HG03039 (cell line): ENCODE measurements around the gene TMEM101.
A peak's percentile ranks its signal among the peaks of the same experiment; 100 is the strongest.
"Not testable (repeated sequence)": the region's sequence is repeated elsewhere in the genome, so short reads cannot be mapped to it uniquely, and the experiment has no call there.

Experiments used
- ATAC-seq: cut with Tn5 transposase; IDR thresholded peaks from one replicate; pipeline ENCODE4 v1.9.1; 2021; ENCODE audit warnings: mild to moderate bottlenecking, moderate library complexity; ENCODE audit not compliant: unreplicated experiment

TMEM101 gene

GRCh38 chr17:44024853-44025252, 10.1 kb upstream of the TMEM101 start:
- ATAC-seq = no peak

DNA sequence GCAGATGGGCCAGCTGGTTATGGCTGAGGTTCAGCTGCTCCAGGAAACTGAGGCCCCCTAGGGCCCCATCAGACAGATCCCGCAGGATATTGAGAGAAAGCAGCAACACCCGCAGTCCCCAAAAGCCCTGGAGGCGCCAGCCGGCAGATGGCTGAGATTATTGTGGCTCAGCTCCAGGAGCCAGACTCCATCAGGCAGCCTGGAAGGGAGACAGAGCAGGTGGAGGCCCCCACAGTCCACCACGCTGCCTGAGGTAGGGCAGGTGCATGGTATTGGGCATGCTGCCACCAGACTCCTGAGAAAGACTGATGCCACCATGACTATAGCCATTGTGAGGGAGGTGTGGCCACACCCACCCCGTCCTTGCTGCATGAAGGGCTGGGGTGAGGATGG, 9.5 kb upstream of the TMEM101 start:
- no peak for ATAC-seq

DNA sequence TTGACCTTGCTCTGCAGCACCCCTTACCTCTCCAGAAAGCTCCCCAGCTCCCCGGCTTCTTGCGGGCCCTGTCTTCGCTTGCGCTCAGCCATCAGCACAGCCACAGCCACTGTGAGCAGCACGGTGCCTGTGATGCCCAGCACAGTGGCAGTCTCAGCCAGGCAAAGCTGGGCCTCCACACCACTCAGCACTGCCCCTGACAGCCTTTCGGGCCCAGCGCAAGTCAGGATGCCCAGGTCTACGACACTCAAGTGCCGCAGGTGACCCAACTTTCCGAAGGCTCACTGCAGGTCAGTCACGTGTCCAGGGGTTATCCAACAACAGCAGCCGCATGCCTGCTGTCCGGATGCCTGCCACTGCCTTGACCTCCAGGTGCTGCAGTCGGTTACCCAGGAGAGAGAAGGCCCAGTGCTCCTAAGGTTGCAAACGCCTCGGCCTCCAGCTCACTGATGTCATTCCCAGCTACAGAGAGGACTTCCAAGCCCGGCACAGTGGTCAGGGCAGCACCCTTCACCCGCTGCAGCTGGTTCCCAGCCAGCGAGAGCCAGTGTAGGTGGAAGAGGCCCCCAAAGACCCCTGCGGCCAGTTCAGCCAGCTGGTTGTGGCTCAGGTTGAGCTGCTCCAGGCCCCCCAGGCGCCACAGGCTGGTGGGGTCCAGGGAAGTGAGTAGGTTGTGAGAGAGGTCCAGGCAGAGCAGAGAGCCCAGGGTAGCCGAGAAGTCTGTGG, 8.9 kb upstream of the TMEM101 start:
- ATAC-seq = no peak

GRCh38 chr17:44022246-44022645, 7.5 kb upstream of the TMEM101 start:
- no peak for ATAC-seq

GRCh38 chr17:44021227-44021626, 6.5 kb upstream of the TMEM101 start:
- not testable (repeated sequence) for ATAC-seq

GRCh38 chr17:44014133-44014436, 678 bp downstream of the TMEM101 start:
- ATAC-seq = no peak

GRCh38 chr17:44012874-44013273, 1.9 kb downstream of the TMEM101 start:
- no peak for ATAC-seq

GRCh38 chr17:44012391-44012790, 2.4 kb downstream of the TMEM101 start:
- ATAC-seq = no peak

DNA sequence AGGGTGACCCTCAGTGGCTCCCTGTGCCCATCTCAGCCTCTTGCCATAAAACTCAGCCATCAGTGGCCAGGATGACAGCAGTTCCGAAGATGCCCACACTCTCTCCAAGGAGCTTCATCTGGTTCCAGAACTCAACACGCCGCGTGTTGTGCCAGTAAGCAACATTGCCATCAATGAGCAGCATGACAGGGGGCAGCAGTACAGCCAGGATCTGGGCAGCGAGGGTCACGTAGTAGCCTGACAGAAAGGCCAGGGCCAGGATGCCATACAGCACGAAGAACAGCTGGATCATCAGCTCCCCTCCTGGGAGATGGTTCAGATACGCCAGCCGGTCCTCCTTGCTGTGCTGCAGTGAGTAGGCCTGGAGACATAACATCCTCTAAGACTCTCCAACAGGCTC, 2.9 kb downstream of the TMEM101 start:
- ATAC-seq = no peak

- no peak for ATAC-seq
These were observed 3.7 kb downstream of the TMEM101 start for GRCh38 chr17:44010966-44011647.

- ATAC-seq = no peak
These were observed 6.4 kb downstream of the TMEM101 start for GRCh38 chr17:44008205-44008909.

GRCh38 chr17:44007346-44008204, 7.2 kb downstream of the TMEM101 start:
- ATAC-seq = no peak

GRCh38 chr17:44006598-44007345, 8.0 kb downstream of the TMEM101 start:
- peak; percentile 54 for ATAC-seq

- no peak for ATAC-seq
These were observed 8.5 kb downstream of the TMEM101 start for GRCh38 chr17:44006272-44006597.

- ATAC-seq = peak; percentile 7
These were observed 9.1 kb downstream of the TMEM101 start for GRCh38 chr17:44005527-44006271.

DNA sequence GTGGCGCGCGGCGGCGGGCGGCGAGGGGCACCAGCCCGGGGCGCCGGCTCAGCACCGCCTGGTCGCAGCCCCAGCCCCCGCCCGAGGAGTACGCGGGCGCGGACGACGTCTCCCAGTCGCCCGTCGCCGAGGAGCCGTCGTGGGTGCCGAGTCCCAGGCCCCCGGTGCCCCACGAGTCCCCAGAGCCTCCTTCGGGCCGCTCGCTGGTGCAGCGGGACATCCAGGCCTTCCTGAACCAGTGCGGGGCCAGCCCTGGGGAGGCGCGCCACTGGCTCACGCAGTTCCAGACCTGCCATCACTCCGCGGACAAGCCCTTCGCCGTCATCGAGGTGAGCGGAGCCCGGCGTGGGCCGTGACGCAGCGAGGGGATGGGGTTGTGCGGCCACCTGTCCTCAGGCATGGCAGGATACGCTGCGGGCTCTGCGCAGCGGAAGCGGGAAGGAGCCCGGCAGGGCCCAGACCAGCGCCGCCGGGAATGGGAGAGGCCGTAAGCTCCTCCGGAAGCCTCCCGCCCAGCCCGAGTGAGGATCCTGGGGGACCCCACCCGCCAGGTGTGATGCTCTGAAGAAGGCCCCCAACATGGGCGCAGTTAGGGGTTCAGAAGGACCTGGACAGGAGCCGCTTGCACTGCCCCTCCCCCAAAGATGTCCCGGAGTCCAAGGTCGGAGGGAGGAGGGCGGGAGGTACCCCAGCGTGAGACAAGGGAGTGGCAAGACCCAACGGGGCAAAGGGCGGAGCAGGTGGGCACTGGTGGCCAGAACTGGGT, 9.8 kb downstream of the TMEM101 start:
- no peak for ATAC-seq

GRCh38 chr17:44004077-44004760, 10.5 kb downstream of the TMEM101 start, which contains the start of gene NAGS:
Gene NAGS, plus strand, starts transcription at chr17:44004622. Its CDS starts 42 bp downstream, at chr17:44004664.
- ATAC-seq = no peak

- ATAC-seq = no peak
These were observed 12.5 kb downstream of the TMEM101 start for GRCh38 chr17:44002141-44002848.
